Parathyroid adenoma (tissue), 2 donors: ENCODE data around the gene ALPI.

ENCODE experiments used
- H2AFZ ChIP-seq: fragments of 300-600 bp; sonication (generic); one replicate; pipeline ENCODE4 v1.7.0; 2017; ENCODE audit warnings: antibody characterized with exemption, mild to moderate bottlenecking
- H3K27ac ChIP-seq: fragments of 300-600 bp; sonication (generic); one replicate; pipeline ENCODE4 v1.7.0; 2017
- H3K27me3 ChIP-seq: fragments of 300-600 bp; sonication (generic); one replicate; pipeline ENCODE4 v1.7.0; 2017; ENCODE audit warnings: low read length; ENCODE audit not compliant: control insufficient read depth, insufficient read depth
- H3K36me3 ChIP-seq: fragments of 300-600 bp; sonication (generic); one replicate; pipeline ENCODE4 v1.7.0; 2017; ENCODE audit warnings: low read length; ENCODE audit not compliant: control insufficient read depth, insufficient read depth
- H3K4me1 ChIP-seq: fragments of 300-600 bp; sonication (generic); one replicate; pipeline ENCODE4 v1.7.0; 2017; ENCODE audit warnings: control low read depth
- H3K4me2 ChIP-seq: fragments of 300-600 bp; sonication (generic); one replicate; pipeline ENCODE4 v1.7.0; 2017; ENCODE audit warnings: low read length
- H3K4me3 ChIP-seq: fragments of 300-600 bp; sonication (generic); one replicate; pipeline ENCODE4 v1.7.0; 2017; ENCODE audit warnings: low read depth, low read length
- H3K79me2 ChIP-seq: fragments of 300-600 bp; sonication (generic); one replicate; pipeline ENCODE4 v1.7.0; 2017; ENCODE audit warnings: control low read depth
- H3K9ac ChIP-seq: fragments of 300-600 bp; sonication (generic); one replicate; pipeline ENCODE4 v1.7.0; 2017; ENCODE audit warnings: mild to moderate bottlenecking
- H3K9me3 ChIP-seq: fragments of 300-600 bp; sonication (generic); one replicate; pipeline ENCODE4 v1.7.0; 2017; ENCODE audit warnings: low read length; ENCODE audit not compliant: control insufficient read depth
- TF ChIP-seq, protein P1 (sequence below): fragments of 300-600 bp; sonication (generic); IDR thresholded peaks from one replicate; pipeline ENCODE4 v1.7.0; 2017; ENCODE audit warnings: antibody characterized with exemption, mild to moderate bottlenecking
- donor health status: primary hyperparathyroidism.

ALPI gene

DNA sequence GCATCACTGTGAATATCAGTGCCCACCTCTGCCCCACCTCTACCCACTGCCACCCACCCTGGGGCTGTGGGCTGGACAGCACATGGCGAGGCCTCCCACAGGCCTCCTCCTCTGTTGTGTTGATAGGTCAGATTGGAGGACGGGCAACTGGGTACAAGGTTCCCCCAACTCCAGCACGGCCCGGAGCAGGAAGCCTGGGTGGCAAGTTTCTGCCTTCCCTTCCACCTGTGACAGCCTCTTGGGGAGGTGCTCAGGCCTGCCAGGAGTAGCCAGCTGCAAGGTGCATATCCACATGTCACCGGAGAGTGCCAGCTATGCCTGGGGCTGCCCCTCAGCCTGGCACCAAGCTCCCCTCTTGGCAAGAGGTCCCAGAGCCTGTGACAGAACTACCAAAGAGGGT, 38.6 kb downstream of the ALPI start:
- H3K36me3 ChIP-seq, result no peaks in the 10 kb centered on the region
- no peaks in the 10 kb centered on the region for H3K4me1 ChIP-seq
- H3K79me2 ChIP-seq, result no peaks in the 10 kb centered on the region
- no peaks in the 10 kb centered on the region for H3K27me3 ChIP-seq
- H2AFZ ChIP-seq, result no peak overlapping the region
- H3K4me3 ChIP-seq, result no peak overlapping the region
- no peaks in the 10 kb centered on the region for H3K9me3 ChIP-seq
- no peak overlapping the region for H3K27ac ChIP-seq
- TF ChIP-seq, protein P1, sequence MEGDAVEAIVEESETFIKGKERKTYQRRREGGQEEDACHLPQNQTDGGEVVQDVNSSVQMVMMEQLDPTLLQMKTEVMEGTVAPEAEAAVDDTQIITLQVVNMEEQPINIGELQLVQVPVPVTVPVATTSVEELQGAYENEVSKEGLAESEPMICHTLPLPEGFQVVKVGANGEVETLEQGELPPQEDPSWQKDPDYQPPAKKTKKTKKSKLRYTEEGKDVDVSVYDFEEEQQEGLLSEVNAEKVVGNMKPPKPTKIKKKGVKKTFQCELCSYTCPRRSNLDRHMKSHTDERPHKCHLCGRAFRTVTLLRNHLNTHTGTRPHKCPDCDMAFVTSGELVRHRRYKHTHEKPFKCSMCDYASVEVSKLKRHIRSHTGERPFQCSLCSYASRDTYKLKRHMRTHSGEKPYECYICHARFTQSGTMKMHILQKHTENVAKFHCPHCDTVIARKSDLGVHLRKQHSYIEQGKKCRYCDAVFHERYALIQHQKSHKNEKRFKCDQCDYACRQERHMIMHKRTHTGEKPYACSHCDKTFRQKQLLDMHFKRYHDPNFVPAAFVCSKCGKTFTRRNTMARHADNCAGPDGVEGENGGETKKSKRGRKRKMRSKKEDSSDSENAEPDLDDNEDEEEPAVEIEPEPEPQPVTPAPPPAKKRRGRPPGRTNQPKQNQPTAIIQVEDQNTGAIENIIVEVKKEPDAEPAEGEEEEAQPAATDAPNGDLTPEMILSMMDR, result no peak
- no peak overlapping the region for H3K9ac ChIP-seq
- no peak overlapping the region for H3K4me2 ChIP-seq

DNA sequence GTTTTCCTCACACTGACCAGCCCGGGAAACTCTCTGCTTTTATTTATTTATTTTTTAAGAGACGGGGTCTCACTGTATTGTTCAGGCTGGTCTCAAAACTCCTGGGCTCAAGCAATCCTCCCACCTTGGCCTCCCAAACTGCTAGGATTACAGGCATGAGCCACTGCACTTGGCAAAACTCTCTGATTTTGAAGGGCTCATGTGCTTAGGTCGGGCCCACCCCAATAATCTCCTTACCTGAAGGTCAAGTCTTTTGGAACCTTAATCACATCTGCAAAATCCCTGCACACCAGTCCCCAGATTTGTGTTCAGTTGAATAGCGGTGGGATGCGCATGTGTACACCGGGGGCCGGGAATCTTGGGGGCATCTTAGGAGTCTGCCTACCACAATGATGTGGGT, 39.3 kb downstream of the ALPI start:
- Histone ChIP-seq H3K4me1 (no peaks in the 10 kb centered on the region), H3K36me3 (no peaks in the 10 kb centered on the region), H3K9me3 (no peaks in the 10 kb centered on the region), H3K9ac (no peak overlapping the region), H3K79me2 (no peaks in the 10 kb centered on the region), H2AFZ (no peak overlapping the region), H3K4me2 (no peak overlapping the region), H3K27ac (no peak overlapping the region), H3K4me3 (no peak overlapping the region), H3K27me3 (no peaks in the 10 kb centered on the region)
- TF ChIP-seq, protein P1, result no peak

DNA sequence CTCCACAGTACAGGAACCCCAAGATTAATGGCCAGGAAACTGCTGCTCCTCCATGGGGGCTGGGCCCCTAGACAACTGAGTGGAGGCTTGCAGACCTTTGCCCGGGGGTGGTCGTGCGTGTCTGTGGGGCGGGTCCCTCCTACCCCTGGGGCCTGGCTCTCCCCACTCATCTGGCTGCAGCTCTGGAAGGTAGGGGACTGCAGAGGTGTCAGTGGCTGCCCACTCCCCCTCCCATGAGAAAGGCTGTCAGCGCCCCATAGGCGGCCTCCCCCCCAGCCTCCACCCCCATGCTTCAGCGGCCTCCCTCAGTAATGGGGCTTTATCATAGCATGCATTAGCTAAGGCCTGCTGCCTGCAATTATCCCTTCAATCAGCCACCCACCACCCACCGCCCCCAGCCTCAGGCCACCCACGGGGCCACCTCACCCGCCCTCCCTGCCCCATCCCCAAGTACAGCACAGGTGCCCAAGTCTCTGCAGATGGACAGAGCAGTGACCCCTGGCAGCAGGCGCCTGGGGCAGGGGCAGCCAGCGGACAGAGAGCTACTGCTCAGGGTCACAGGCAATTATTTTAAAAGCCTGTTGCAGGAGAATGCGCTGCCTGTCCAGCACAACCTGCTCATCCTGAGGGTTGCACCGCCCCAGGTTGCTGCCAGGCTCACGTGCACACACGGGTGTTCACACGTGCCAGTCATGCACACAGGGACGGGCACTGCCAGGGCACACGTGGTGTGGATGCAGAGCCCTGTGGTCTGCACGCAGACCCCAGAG, 40.7 kb downstream of the ALPI start:
- Histone ChIP-seq H3K27ac (no peak overlapping the region), H3K4me1 (no peaks in the 10 kb centered on the region), H3K36me3 (no peaks in the 10 kb centered on the region), H3K79me2 (no peaks in the 10 kb centered on the region), H3K9ac (no peak overlapping the region), H3K4me3 (no peak overlapping the region), H3K9me3 (no peaks in the 10 kb centered on the region), H3K4me2 (no peak overlapping the region), H2AFZ (no peak overlapping the region), H3K27me3 (no peaks in the 10 kb centered on the region)
- TF ChIP-seq, protein P1, result no peak

DNA sequence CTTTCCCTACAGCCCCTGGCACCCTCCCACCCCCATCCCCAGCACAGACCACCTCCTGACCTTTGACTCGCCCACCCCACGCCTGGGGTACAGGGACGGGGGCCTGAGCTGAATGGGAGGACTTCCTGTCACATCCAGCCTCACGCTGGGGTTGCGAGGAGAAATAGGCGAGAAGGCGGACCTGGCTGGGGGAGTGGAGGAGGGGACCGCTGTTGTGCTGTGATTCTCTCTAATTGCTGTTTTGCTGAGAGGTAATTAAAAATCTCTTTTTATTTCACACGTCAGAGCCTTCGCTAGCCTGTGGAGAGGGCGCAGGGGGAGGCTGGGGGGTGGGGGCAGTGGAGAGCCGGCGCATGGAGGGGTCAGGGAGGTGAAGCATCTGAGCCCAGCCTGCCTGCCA, 41.4 kb downstream of the ALPI start:
- H3K36me3 ChIP-seq, result no peaks in the 10 kb centered on the region
- no peaks in the 10 kb centered on the region for H3K9me3 ChIP-seq
- H3K27me3 ChIP-seq, result no peaks in the 10 kb centered on the region
- H3K4me1 ChIP-seq, result no peaks in the 10 kb centered on the region
- no peak overlapping the region for H2AFZ ChIP-seq
- no peak overlapping the region for H3K9ac ChIP-seq
- no peak overlapping the region for H3K27ac ChIP-seq
- H3K4me3 ChIP-seq, result no peak overlapping the region
- TF ChIP-seq, protein P1, result no peak
- H3K4me2 ChIP-seq, result no peak overlapping the region
- H3K79me2 ChIP-seq, result no peaks in the 10 kb centered on the region

DNA sequence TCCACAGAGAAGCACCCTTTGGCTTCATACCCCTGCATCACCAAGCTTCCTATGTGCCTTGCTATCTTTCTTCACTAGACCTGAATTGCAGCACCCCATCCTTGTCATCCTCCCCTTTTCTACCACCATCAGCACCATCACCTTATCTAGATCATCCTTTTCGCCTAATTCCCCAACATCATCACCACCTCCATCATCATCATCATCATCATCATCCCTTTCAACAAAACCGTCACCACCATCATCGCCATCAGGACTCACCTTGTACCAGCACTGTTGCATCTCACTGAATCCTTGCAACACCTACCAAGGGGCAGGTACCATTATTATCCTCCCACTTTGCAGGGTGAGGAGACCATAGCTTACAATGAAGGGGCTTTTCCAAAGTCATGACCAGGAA, 42.5 kb downstream of the ALPI start:
- Histone ChIP-seq H3K4me3 (no peak overlapping the region), H3K36me3 (no peaks in the 10 kb centered on the region), H3K79me2 (no peaks in the 10 kb centered on the region), H3K27ac (no peak overlapping the region), H2AFZ (no peak overlapping the region), H3K4me2 (no peak overlapping the region), H3K9ac (no peak overlapping the region), H3K27me3 (no peaks in the 10 kb centered on the region), H3K4me1 (no peaks in the 10 kb centered on the region), H3K9me3 (no peaks in the 10 kb centered on the region)
- TF ChIP-seq, protein P1, result no peak
